GM18498 (cell line): ENCODE data around the gene VAC14.
"Not testable (repeated sequence)": the region's sequence is repeated elsewhere in the genome, so short reads cannot be mapped to it uniquely, and the experiment has no call there.

Source experiments
- ATAC-seq: cut with Tn5 transposase; IDR thresholded peaks from one replicate; pipeline ENCODE4 v1.9.1; 2021; ENCODE audit warnings: mild to moderate bottlenecking, moderate library complexity; ENCODE audit not compliant: unreplicated experiment

VAC14 gene

GRCh38 chr16:70800781-70801480, at the start of gene VAC14:
Gene VAC14 (minus strand): TSS chr16:70801158. CDS start chr16:70800900, 258 bp downstream.
- peak; percentile 96 for ATAC-seq

- not testable (repeated sequence) for ATAC-seq
Observed at GRCh38 chr16:70823498-70824118, 22.6 kb upstream of the VAC14 start.

GRCh38 chr16:70822734-70823133, 21.8 kb upstream of the VAC14 start:
- not testable (repeated sequence) for ATAC-seq

GRCh38 chr16:70818088-70818487, 17.1 kb upstream of the VAC14 start:
- ATAC-seq = not testable (repeated sequence)

- peak; percentile 74 for ATAC-seq
Observed at GRCh38 chr16:70809392-70810060, 8.6 kb upstream of the VAC14 start.

DNA sequence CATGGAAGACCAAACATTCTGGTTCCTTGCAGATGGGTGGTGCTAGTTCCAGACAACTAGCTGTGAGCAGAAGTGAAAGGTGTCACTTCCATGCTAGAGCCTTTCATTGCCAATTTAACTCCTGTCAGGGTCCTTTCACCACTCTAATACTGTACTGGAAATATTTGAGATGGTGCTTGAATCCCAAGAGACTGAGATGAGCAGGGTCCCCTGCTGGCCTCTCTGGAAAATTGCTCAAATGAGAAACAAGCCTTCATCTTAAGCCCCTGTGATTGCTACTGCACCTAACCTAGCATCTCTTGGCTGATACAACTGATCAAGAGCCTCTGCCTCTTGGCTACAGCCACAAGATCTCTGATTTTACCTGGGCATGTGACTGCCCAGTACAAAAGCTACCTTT, 7.4 kb upstream of the VAC14 start:
- no peak for ATAC-seq

GRCh38 chr16:70805787-70806186, 4.8 kb upstream of the VAC14 start:
- ATAC-seq = no peak

GRCh38 chr16:70805380-70805779, 4.4 kb upstream of the VAC14 start:
- ATAC-seq = no peak

DNA sequence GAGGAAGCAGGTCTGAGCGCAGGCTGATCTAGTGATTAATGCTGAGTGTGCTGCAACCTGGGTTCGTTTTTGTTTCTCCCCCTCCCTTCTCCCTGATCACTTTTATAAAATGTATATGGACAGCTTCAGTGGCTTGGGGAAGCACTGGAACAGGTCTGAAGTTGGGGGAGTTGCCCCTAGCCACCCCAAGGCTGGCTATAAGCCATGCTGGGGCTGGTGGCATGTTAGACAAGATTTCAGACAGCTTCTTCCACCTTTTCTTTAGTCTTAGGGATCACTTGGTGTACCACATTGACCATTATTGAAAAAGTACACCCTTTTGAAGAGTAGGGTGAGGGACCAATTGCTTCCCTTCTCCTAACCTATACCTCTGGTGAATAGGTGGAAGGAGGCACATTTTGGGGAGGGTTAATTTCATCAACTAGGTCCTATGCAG, 3.8 kb upstream of the VAC14 start:
- ATAC-seq = no peak

GRCh38 chr16:70804153-70804733, 3.3 kb upstream of the VAC14 start:
- no peak for ATAC-seq

- ATAC-seq = no peak
Observed at GRCh38 chr16:70803319-70803718, 2.4 kb upstream of the VAC14 start.

DNA sequence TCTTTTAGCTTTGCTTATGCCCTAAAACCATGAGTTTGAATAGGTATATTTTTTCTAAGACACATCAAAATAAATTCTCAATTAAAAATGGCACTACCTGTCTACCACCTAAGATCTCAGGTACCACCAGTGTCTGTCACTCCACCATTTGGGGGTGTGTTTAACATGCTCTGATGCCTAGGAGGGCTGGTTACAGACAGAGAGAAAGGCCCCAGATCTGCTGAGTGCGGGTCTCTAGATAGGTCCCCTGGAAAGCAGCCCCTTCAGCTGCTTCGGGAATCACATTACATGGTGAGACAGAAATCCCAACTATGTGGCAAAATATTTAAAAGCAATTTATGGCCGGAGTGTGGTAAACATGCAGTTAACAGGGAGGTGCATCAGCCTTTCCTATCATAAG, 653 bp upstream of the VAC14 start:
- ATAC-seq = no peak

- peak; percentile 0 for ATAC-seq
Observed at GRCh38 chr16:70800311-70800710, 647 bp downstream of the VAC14 start.

DNA sequence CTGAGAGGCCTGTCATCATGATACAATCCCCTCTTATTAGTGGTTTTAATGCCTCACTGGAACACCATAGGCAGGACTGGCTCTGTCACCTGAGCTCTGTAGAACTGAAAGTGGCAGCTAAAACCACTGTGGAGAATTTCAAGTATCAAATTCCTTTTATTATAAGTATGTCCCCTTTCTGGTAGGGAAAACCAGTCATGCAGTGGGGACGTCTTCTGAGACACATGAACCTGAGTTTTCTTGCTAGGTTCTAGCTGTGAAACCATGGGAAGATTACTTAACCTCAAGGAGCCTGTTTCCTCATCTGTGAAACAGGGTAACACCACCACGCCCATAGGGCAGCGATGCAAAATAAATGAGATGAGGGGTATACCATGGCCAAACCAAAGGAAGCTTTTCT, 4.7 kb downstream of the VAC14 start:
- no peak for ATAC-seq

GRCh38 chr16:70795296-70795912, 5.6 kb downstream of the VAC14 start:
- ATAC-seq = no peak

DNA sequence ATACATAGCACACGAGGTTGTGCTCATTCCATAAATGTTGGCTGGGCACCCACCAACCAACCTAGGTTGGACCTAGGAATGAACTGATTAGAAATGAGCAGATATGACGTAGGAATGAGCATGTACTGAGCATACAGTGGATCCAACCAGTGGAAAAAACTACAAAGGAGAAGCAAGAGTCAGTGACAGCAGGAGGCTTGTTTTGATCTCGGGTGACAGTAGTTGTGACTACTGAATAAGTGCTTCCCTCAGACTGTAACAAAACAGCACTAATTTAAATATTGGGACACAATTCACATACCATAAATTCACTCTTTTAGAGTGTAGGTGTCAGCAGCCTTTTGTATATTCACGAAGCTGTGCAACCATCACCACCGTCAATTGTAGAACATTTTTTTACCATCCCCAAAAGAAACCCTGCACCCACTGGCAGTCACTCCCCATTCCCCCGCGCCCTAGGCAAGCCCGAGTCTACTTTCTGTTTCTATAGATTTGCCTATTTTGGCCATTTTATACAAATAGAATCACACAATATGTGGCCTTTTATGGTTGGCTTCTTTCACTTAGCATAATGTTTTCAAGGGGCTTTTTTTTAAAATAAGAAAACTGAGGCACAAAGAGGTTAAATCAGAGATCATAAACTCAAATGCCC, 7.0 kb downstream of the VAC14 start:
- ATAC-seq = peak; percentile 68

GRCh38 chr16:70790815-70791214, 10.1 kb downstream of the VAC14 start:
- ATAC-seq = no peak

DNA sequence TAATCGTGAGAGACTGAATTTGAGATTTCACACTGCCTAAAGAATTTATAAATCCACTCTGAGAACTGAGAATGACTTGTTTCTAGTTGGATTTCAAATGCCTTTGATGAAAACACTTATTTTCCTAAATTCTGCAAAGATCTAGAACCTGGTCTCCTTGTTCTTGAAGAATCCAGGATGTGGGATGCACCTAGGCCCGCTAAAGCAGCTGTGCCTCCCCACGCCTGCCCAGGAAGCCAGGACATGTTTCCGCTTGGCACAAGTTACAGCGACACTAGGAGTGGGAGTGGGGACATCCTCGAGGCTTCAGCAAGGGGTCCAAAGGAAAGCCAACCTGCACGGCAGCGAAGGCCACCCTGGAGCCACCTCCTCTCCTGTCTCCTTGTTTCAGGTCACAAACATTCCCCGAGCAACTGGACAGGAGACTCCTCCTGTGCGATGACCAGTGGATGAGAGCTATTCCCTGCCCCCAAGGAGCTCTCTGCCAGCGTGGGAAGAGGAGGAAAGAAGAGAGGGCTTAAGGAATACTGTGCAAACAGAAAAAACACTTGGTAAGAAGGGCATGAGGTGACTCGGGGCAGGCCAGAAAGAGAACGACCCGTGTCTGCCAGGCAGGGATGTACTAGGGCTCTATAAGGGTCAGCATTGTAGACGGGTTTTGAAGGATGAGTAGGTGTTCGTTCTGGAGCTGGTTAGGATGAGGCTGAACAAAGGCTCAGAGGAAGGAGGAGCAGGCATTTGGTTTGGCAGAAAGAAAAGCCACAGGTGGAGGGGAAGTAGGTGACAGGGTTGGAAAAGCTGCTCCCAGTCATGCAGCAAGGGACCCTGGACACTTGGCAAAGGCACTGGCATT, 11.1 kb downstream of the VAC14 start:
- no peak for ATAC-seq

GRCh38 chr16:70788668-70789594, 12.0 kb downstream of the VAC14 start:
- no peak for ATAC-seq
